ENCODE results near the gene NIPAL1.

NIPAL1 gene

GRCh38 chr4:48028696-48029095, 12.1 kb downstream of the NIPAL1 start:
- no peak for DNase-seq

GRCh38 chr4:48030470-48030869, 13.9 kb downstream of the NIPAL1 start:
- DNase-seq: no peak

- DNase-seq: no peak
Measured at GRCh38 chr4:48031802-48032525, 15.4 kb downstream of the NIPAL1 start.

- DNase-seq: no peak
Measured at GRCh38 chr4:48032721-48033120, 16.1 kb downstream of the NIPAL1 start.

- no peak for DNase-seq
Measured at GRCh38 chr4:48033412-48033811, 16.8 kb downstream of the NIPAL1 start.

GRCh38 chr4:48033825-48034413, 17.3 kb downstream of the NIPAL1 start:
- DNase-seq: peak; percentile 8 to 30 (median 22)

GRCh38 chr4:48035952-48036351, 19.4 kb downstream of the NIPAL1 start:
- no peak for DNase-seq

- DNase-seq: no peak
Measured at GRCh38 chr4:48037117-48037462, 20.5 kb downstream of the NIPAL1 start.

- no peak for DNase-seq
Measured at GRCh38 chr4:48038666-48039065, 22.1 kb downstream of the NIPAL1 start.

GRCh38 chr4:48039561-48039960, 23.0 kb downstream of the NIPAL1 start:
- DNase-seq: no peak

- no peak for DNase-seq
Measured at GRCh38 chr4:48041535-48042137, 25.1 kb downstream of the NIPAL1 start.

- DNase-seq: no peak
Measured at GRCh38 chr4:48042979-48043461, 26.4 kb downstream of the NIPAL1 start.

GRCh38 chr4:48043504-48043903, 26.9 kb downstream of the NIPAL1 start:
- no peak for DNase-seq

- no peak for DNase-seq
Measured at GRCh38 chr4:48044298-48044697, 27.7 kb downstream of the NIPAL1 start.

- DNase-seq: no peak
Measured at GRCh38 chr4:48046059-48046458, 29.5 kb downstream of the NIPAL1 start.

- peak in 2 of 4 experiments; percentile 13 to 36 for DNase-seq
Measured at GRCh38 chr4:48047421-48047844, 30.9 kb downstream of the NIPAL1 start.

- DNase-seq: no peak
Measured at GRCh38 chr4:48047896-48048295, 31.3 kb downstream of the NIPAL1 start.

GRCh38 chr4:48049483-48049882, 32.9 kb downstream of the NIPAL1 start:
- DNase-seq: no peak

- DNase-seq: no peak
Measured at GRCh38 chr4:48051078-48051477, 34.5 kb downstream of the NIPAL1 start.

GRCh38 chr4:48058617-48059530, 42.3 kb downstream of the NIPAL1 start:
- no peak for DNase-seq

GRCh38 chr4:48064349-48064748, 47.8 kb downstream of the NIPAL1 start:
- no peak for DNase-seq

- no peak for DNase-seq
Measured at GRCh38 chr4:48065587-48066052, 49.0 kb downstream of the NIPAL1 start.

GRCh38 chr4:48067536-48067935, 51.0 kb downstream of the NIPAL1 start:
- DNase-seq: no peak

Data from activated CD4-positive, CD25-positive, alpha-beta regulatory T cell (primary cell).